Mucosa of gallbladder (tissue), 1 donor: ENCODE results near the gene NKAP. TPM values are rescaled to one million over a fixed set of nuclear protein-coding genes. Genes with fewer than 3 reads are reported as not detected.

Source experiments
- total RNA-seq: library from RNA; stranded (reverse); gene quantifications from one replicate; pipeline ENCODE4 v1.2.1, GENCODE V29; 2021
- donor health status: DM: no; HTN: no; CAD: no.

NKAP gene
- total RNA-seq, 1 donor from 2014 or later, result 7.1 TPM

Other genes with a start within 250 kb of the NKAP start
- 4.7 TPM for gene SOWAHD, start 185.2 kb downstream of the NKAP start, total RNA-seq
- gene RPL39, start 152.1 kb downstream of the NKAP start, total RNA-seq, result 917 TPM
- gene UPF3B, start 90.8 kb downstream of the NKAP start, total RNA-seq, result 7.3 TPM
- 14.0 TPM for gene RNF113A, start 72.0 kb downstream of the NKAP start, total RNA-seq
- 114 TPM for gene NDUFA1, start 71.9 kb downstream of the NKAP start, total RNA-seq
- gene AKAP14, start 47.9 kb downstream of the NKAP start, total RNA-seq, result not detected
- gene RHOXF2B, start 133.9 kb upstream of the NKAP start, total RNA-seq, result not detected
- gene RHOXF1, start 172.2 kb upstream of the NKAP start, total RNA-seq, result 0.29 TPM
- not detected for gene RHOXF2, start 214.9 kb upstream of the NKAP start, total RNA-seq